HG02970 (cell line): ENCODE measurements around the gene AR.

Experiments
- ATAC-seq: cut with Tn5 transposase; IDR thresholded peaks from one replicate; pipeline ENCODE4 v1.9.1; 2021; ENCODE audit warnings: mild to moderate bottlenecking, moderate library complexity, moderate number of reproducible peaks; ENCODE audit not compliant: unreplicated experiment, low FRiP score

The AR gene

GRCh38 chrX:67563469-67564448, 19.9 kb downstream of the AR start:
- no peak for ATAC-seq

GRCh38 chrX:67564475-67564874, 20.7 kb downstream of the AR start:
- no peak for ATAC-seq

- ATAC-seq: no peak
Measured at GRCh38 chrX:67568769-67569168, 24.9 kb downstream of the AR start.

GRCh38 chrX:67570839-67571238, 27.0 kb downstream of the AR start:
- ATAC-seq: no peak

- ATAC-seq: no peak
Measured at GRCh38 chrX:67574696-67575095, 30.9 kb downstream of the AR start.

GRCh38 chrX:67582436-67582835, 38.6 kb downstream of the AR start:
- no peak for ATAC-seq

GRCh38 chrX:67583171-67583570, 39.4 kb downstream of the AR start:
- ATAC-seq: no peak

- ATAC-seq: no peak
Measured at GRCh38 chrX:67585401-67585800, 41.6 kb downstream of the AR start.

GRCh38 chrX:67587946-67588624, 44.3 kb downstream of the AR start:
- no peak for ATAC-seq

- no peak for ATAC-seq
Measured at GRCh38 chrX:67596839-67597790, 53.3 kb downstream of the AR start.

GRCh38 chrX:67599532-67599931, 55.7 kb downstream of the AR start:
- no peak for ATAC-seq

GRCh38 chrX:67601771-67602170, 58.0 kb downstream of the AR start:
- ATAC-seq: no peak

- no peak for ATAC-seq
Measured at GRCh38 chrX:67604979-67605703, 61.3 kb downstream of the AR start.

- no peak for ATAC-seq
Measured at GRCh38 chrX:67607466-67607865, 63.6 kb downstream of the AR start.

- no peak for ATAC-seq
Measured at GRCh38 chrX:67610282-67610681, 66.5 kb downstream of the AR start.

- no peak for ATAC-seq
Measured at GRCh38 chrX:67612231-67612630, 68.4 kb downstream of the AR start.

GRCh38 chrX:67613366-67613765, 69.5 kb downstream of the AR start:
- no peak for ATAC-seq

- ATAC-seq: no peak
Measured at GRCh38 chrX:67613996-67614395, 70.2 kb downstream of the AR start.

- no peak for ATAC-seq
Measured at GRCh38 chrX:67614423-67614822, 70.6 kb downstream of the AR start.

- ATAC-seq: no peak
Measured at GRCh38 chrX:67619253-67619652, 75.4 kb downstream of the AR start.
